ENCODE measurements around the gene FAM110A. TPM values are rescaled to one million over a fixed set of nuclear protein-coding genes. Genes with fewer than 3 reads are reported as not detected.
A peak's percentile ranks its signal among the peaks of the same experiment; 100 is the strongest.
"Not testable (repeated sequence)": the region's sequence is repeated elsewhere in the genome, so short reads cannot be mapped to it uniquely, and the experiment has no call there.

The FAM110A gene
- 2.6 and 3.3 TPM in 2 replicates for total RNA-seq (2014; rRNA removed; shearing (Covaris generic))
- 6.0 and 8.7 TPM in 2 replicates for polyA plus RNA-seq (2015; cell fraction: cytosol; rRNA removed)
- polyA plus RNA-seq (2015; cell fraction: nucleus; rRNA removed) = 4.4 and 4.5 TPM in 2 replicates

DNA sequence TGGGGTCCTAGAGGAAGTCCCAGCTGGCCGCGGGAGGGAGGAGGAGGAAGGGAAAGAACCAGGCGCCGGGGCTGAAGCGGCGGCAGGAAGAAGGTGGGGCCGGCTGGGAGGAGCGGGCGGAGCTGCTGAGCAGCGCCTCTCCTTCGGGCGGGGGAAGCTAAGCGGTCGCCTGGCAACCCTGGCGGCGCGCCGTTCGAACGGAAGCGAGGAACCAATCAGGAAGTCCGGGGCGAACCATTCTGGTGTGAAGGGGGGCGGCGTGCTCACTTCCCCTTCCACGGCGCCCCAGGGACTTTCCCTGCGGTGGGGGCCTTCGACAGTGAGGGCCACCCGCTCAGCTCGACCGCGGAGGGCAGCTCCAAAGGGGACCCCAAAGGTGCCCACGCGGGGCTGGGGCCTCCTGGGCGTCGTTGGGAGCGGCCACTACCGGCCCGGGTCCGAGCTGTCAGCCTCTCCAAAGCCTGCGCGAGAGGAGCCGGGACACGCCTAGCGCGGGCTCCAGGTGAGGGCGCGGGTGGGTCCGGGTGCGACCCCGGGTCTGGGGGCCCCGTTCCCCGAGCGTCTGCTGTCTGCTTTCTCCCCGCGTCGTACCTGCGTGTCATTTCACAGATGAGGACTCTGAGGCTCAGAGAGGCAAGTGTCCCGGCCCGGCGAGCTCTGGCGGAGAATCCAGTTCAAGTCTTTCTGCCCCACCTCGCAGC is at the start of gene FAM110A:
FAM110A (plus strand) TSS at position 266 of the 701 bp plus-strand sequence. CDS start 11,090 bp downstream, outside the sequence.
- in situ Hi-C loops (cut with HindIII; ENCODE audit: low pct_unique_long_range_greater_than_20kb, low sequenced_read_pairs) = no loop called here
- DNase-seq (ENCODE audit: low read depth, low spot score) = peak; percentile 93

DNA sequence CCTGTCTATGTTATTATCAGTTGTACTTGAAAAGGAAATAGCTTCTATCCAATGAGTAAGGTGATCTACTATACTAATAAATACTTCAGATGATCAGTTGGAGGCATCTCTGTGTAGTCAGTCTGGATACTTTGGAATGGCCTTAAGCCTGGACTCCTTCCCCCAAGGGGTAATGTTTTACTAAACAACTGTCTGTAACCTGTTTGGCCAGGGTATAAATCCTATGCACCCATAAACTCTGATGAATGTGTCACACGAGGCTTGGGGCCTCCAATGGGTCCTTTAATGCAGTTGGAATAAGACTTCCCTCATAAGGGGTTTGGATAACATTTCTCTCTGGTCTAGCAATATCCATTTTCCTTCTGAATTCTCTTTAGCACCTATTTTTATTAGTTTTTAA is 45.7 kb upstream of the FAM110A start:
- DNase-seq (ENCODE audit: low read depth, low spot score) = no peak
- in situ Hi-C loops (cut with HindIII; ENCODE audit: low pct_unique_long_range_greater_than_20kb, low sequenced_read_pairs) = no loop called here

GRCh38 chr20:791056-791455 is 42.5 kb upstream of the FAM110A start:
- DNase-seq (ENCODE audit: low read depth, low spot score) = no peak
- in situ Hi-C loops (cut with HindIII; ENCODE audit: low pct_unique_long_range_greater_than_20kb, low sequenced_read_pairs) = no loop called here

DNA sequence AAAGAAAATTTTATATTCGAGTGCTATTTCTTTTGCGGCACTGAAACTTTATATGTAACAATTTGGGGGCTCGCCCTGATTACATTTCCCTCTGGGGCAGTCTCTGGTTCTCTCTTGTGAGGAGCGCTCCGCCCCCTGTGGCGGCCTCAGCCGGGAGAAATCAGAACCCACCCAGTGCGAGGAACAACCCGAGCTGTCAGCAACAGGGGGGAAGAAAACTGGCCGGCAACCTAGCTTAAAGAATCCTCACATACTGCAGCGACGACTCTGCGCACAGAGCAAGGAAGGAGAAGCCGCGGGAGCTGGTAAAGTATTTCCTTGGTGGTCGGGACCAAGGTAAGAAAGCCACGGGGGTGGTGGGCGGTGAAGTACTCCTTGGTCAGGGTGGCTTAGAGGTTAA is 41.3 kb upstream of the FAM110A start:
- no peak for DNase-seq (ENCODE audit: low read depth, low spot score)
- in situ Hi-C loops (cut with HindIII; ENCODE audit: low pct_unique_long_range_greater_than_20kb, low sequenced_read_pairs) = no loop called here

GRCh38 chr20:796921-797320 is 36.6 kb upstream of the FAM110A start:
- in situ Hi-C loops (cut with HindIII; ENCODE audit: low pct_unique_long_range_greater_than_20kb, low sequenced_read_pairs) = no loop called here

GRCh38 chr20:798746-799145 is 34.8 kb upstream of the FAM110A start:
- in situ Hi-C loops (cut with HindIII; ENCODE audit: low pct_unique_long_range_greater_than_20kb, low sequenced_read_pairs) = not testable (repeated sequence)

More at GRCh38 chr20:796921-797320, 36.6 kb upstream of the FAM110A start:
- no peak for DNase-seq (ENCODE audit: low read depth, low spot score)

DNA sequence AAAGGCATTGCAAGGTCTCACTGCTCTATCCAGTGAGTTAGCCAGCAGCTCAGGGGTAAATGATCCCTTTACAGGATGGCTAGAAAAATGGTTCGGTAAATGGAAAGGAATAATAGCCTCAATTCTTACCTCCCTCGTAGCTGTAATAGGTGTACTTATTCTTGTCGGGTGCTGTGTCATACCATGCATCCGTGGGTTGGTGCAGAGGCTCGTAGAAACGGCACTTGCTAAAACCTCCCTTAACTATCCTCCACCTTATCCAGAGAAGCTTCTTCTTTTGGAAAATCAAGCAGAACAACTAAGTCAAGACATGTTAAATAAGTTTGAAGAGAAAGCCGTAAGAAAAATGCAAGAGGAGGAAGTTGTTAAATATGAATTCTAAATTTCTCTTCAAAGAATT is 33.5 kb upstream of the FAM110A start:
- DNase-seq (ENCODE audit: low read depth, low spot score); in situ Hi-C loops (cut with HindIII; ENCODE audit: low pct_unique_long_range_greater_than_20kb, low sequenced_read_pairs): not testable (repeated sequence)

More at GRCh38 chr20:798746-799145, 34.8 kb upstream of the FAM110A start:
- DNase-seq (ENCODE audit: low read depth, low spot score) = not testable (repeated sequence)

GRCh38 chr20:801678-802077 is 31.8 kb upstream of the FAM110A start:
- in situ Hi-C loops (cut with HindIII; ENCODE audit: low pct_unique_long_range_greater_than_20kb, low sequenced_read_pairs) = no loop called here
- DNase-seq (ENCODE audit: low read depth, low spot score) = no peak

DNA sequence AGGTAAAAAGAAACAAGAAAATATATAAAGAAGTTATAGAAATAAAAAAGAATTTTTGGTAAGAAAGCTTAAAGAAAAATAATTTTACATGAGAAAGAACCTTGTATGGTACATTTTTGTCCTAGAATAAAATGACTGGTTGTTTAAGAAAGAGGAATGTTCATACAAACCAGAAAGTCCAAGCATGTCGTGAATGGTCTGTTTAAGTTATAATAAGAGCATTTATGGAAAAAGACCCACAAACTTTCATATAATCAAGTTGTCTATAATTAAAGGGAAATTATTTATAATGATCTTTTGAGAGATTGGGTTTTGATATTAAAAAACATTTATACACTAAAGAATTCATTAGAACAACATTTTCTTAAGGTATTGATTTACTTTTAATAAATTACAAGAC is 27.8 kb upstream of the FAM110A start:
- DNase-seq (ENCODE audit: low read depth, low spot score) = peak; percentile 12
- in situ Hi-C loops (cut with HindIII; ENCODE audit: low pct_unique_long_range_greater_than_20kb, low sequenced_read_pairs) = no loop called here

- in situ Hi-C loops (cut with HindIII; ENCODE audit: low pct_unique_long_range_greater_than_20kb, low sequenced_read_pairs) = not testable (repeated sequence)
Observed at GRCh38 chr20:811776-812434, 21.6 kb upstream of the FAM110A start.

GRCh38 chr20:812435-812814 is 21.1 kb upstream of the FAM110A start:
- DNase-seq (ENCODE audit: low read depth, low spot score); in situ Hi-C loops (cut with HindIII; ENCODE audit: low pct_unique_long_range_greater_than_20kb, low sequenced_read_pairs): not testable (repeated sequence)

More at GRCh38 chr20:811776-812434, 21.6 kb upstream of the FAM110A start:
- not testable (repeated sequence) for DNase-seq (ENCODE audit: low read depth, low spot score)

DNA sequence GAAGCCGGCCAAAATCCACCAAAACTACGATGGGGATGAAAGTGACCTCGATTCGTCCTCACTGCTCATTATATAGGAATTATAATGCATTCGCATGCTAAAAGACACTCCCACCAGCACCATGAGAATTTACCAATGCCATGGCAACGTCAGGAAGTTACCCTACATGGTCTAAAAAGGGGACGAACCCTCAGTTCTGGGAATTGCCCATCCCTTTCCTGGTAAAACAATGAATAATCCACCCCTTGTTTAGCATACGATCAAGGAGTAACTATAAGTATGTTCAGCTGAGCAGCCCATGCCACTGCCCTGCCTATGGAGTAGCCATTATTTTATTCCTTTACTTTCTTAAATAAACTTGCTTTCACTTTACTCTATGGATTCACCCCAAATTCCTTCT is 20.1 kb upstream of the FAM110A start:
- DNase-seq (ENCODE audit: low read depth, low spot score) = peak; percentile 19
- in situ Hi-C loops (cut with HindIII; ENCODE audit: low pct_unique_long_range_greater_than_20kb, low sequenced_read_pairs) = no loop called here

DNA sequence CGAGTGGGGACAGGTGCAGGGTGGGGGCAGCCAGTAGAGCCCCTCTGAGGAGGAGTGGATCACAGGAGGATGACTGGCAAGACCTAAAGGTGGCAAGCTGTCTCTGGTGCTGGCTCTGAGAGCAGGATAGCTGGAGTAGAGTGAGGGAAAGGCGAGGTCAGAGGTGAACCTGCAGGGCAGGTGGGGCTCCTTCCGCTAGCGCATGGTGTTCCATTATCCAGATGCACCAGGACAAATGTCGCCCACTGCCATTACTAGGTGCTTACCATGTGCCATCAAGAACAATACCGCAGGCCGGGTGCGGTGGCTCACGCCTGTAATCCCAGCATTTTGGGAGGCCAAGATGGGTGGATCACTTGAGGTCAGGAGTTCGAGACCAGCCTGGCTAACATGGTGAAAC is 18.3 kb upstream of the FAM110A start:
- in situ Hi-C loops (cut with HindIII; ENCODE audit: low pct_unique_long_range_greater_than_20kb, low sequenced_read_pairs) = no loop called here

DNA sequence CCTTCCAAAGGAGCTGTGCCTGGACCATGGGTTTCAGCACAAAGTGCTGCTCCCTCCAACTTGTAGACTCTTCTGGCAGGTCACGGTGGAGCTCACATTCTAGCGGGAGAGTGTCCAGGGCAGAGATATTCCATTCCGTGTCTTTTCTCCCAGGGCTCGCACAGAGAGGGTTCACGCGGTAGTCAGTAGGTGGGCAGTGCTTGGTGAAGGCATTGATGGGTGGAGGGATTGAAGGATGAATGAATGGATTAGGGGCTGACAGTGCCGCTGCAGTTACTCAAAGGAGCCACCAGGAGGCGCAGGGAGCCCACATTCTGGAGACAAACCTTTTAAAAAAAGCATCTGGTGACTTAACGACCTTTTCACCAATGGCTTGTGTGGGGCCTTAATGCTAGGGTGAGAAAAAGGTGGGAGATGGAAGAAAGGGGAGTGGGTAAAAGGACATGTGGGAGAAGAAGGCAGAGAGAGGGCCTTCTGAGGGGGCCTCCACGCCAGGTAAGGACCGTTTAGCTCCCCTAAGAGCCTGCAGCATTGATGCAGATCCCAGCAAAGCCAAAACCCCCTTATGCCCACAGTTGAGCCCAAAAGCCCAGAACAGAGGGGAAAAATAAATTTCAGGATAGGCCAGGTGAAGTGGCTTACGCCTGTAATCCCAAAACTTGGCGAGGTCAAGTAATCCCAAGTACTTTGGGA is 17.5 kb upstream of the FAM110A start:
- DNase-seq (ENCODE audit: low read depth, low spot score) = peak; percentile 82
- in situ Hi-C loops (cut with HindIII; ENCODE audit: low pct_unique_long_range_greater_than_20kb, low sequenced_read_pairs) = no loop called here

More for the DNA sequence above, 18.3 kb upstream of the FAM110A start:
- DNase-seq (ENCODE audit: low read depth, low spot score) = no peak

DNA sequence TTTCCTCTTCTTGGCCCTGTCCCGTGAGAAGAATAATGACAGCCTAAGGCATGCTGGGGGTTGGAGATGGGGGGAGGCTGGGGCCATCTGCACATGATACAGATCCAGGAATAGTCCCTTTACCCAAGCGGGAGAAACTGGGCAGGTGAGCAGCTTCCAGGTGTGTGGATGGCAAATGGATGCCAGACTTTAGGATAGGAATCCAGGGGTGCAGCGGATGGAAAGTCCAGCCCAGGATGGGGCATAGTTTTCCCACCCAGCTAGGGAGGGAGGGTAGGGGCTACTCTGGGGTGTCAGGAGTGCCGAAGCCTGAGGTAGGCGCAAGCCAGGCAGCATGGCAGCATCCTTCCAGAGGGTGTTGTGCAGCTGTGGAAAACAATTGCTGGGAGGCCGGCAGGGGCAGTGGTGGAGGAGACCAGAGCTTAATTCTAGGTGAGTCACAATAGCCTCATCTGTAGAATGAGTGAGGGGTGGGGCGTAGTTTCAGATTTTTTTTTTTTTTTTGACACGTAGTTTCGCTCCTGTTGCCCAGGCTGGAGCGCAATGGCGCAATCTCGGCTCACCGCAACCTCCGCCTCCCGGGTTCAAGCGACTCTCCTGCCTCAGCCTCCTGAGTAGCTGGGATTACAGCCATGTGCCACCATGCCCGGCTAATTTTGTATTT is 15.4 kb upstream of the FAM110A start:
- DNase-seq (ENCODE audit: low read depth, low spot score) = no peak
- in situ Hi-C loops (cut with HindIII; ENCODE audit: low pct_unique_long_range_greater_than_20kb, low sequenced_read_pairs) = no loop called here

GRCh38 chr20:819680-820322 is 13.7 kb upstream of the FAM110A start:
- DNase-seq (ENCODE audit: low read depth, low spot score) = no peak
- in situ Hi-C loops (cut with HindIII; ENCODE audit: low pct_unique_long_range_greater_than_20kb, low sequenced_read_pairs) = no loop called here

DNA sequence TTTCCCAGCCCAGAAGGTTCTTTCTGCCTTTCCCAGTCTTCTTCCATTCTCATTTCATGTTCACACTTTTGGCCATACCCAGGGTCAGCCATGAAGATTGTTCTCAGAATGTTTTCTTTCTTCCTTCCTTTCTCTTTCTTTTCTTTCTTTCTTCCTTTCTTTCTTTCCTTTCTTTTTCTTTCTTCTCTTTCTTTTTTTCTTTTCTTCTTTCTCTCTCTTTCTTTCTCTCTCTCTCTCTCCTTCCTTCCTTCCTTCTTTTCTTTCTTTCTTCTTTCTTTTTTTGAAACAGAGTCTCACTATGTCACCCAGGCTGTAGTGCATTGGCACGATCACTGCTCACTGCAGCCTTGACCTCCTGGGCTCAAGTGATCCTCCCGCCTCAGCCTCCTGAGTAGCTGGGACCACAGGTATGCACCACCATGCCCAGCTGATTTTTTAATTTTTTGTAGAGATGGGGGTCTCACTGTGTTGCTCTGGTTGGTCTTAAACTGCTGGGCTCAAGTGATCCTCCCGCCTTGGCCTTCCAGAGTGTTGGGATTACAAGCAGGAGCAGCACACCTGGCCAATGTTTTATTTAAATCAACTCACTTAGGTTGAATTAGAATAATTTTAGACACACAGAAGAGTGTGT is 13.1 kb upstream of the FAM110A start:
- in situ Hi-C loops (cut with HindIII; ENCODE audit: low pct_unique_long_range_greater_than_20kb, low sequenced_read_pairs) = no loop called here
- no peak for DNase-seq (ENCODE audit: low read depth, low spot score)

Data from SK-MEL-5 (cell line).